Thymus (tissue), 11 donors: ENCODE measurements around the gene CMIP. TPM values are rescaled to one million over a fixed set of nuclear protein-coding genes. Genes with fewer than 3 reads are reported as not detected.

Source experiments
- DNase-seq, 9 donors: peaks; one replicate each; pipeline ENCODE4 v3.0.0-alpha.2; 2013; ENCODE audit warnings: low spot score in 9 of 9, low read depth in 6 of 9, missing footprints in 1 of 9
- H3K27ac ChIP-seq, 2 donors: one replicate each; pipeline ENCODE4 v1.5.1; 2013; ENCODE audit warnings: control low read depth in 1 of 2, low read depth in 1 of 2, low read length in 1 of 2, mild to moderate bottlenecking in 1 of 2, moderate library complexity in 1 of 2
- H3K27me3 ChIP-seq, 2 donors: one replicate each; pipeline ENCODE4 v1.5.1; 2013; ENCODE audit warnings: low read length in 1 of 2; ENCODE audit not compliant: control insufficient read depth in 2 of 2, insufficient read depth in 1 of 2
- H3K36me3 ChIP-seq, 2 donors: one replicate each; pipeline ENCODE4 v1.5.1; 2013; ENCODE audit warnings: low read length in 1 of 2, mild to moderate bottlenecking in 1 of 2, moderate library complexity in 1 of 2; ENCODE audit not compliant: control insufficient read depth in 2 of 2, insufficient read depth in 2 of 2
- H3K4me1 ChIP-seq, 2 donors: one replicate each; pipeline ENCODE4 v1.5.1; 2013; ENCODE audit warnings: low read length in 2 of 2; ENCODE audit not compliant: control insufficient read depth in 2 of 2, insufficient read depth in 2 of 2
- H3K4me3 ChIP-seq, 2 donors: one replicate each; pipeline ENCODE4 v1.5.1; 2013; ENCODE audit warnings: low read length in 2 of 2, control low read depth in 1 of 2, mild to moderate bottlenecking in 1 of 2
- H3K9me3 ChIP-seq, 2 donors: one replicate each; pipeline ENCODE4 v1.5.1; 2013; ENCODE audit warnings: low read length in 1 of 2, mild to moderate bottlenecking in 1 of 2; ENCODE audit not compliant: control insufficient read depth in 2 of 2, insufficient read depth in 1 of 2
- WGBS: extraction: QIAGEN DNeasy Blood & Tissue Kit; methylation state at CpG from one replicate; pipeline ENCODE4 v1.1.7; 2013; 5-methylcytosine and 5-hydroxymethylcytosine counted together
- polyA plus RNA-seq: library from polyadenylated mRNA; stranded (reverse); fragments of 200-250 nt; gene quantifications from one replicate; pipeline ENCODE4 v1.2.3, GENCODE V29; 2013
- total RNA-seq: library from RNA; stranded (reverse); fragments of 120-200 nt; gene quantifications from one replicate; pipeline ENCODE4 v1.2.4, GENCODE V29; 2013
- donor health status: healthy.

Gene CMIP
- total and polyA plus RNA-seq, 2 donors: 5.2 to 19.4 TPM

- DNase-seq: no peak
- Histone ChIP-seq H3K4me3 (no peak overlapping the region), H3K9me3 (peaks cover 0 to 3% of the 10 kb centered on the region in 2 donors), H3K4me1 (peaks cover 0 to 5% of the 10 kb centered on the region in 2 donors), H3K27ac (no peak overlapping the region), H3K27me3 (no peaks in the 10 kb centered on the region), H3K36me3 (peaks cover 4 to 5% of the 10 kb centered on the region in 2 donors)
- WGBS: 97% methylated on average over 19 of the region's 19 CpGs
These were observed 88.0 kb downstream of the CMIP start for GRCh38 chr16:81532491-81533174.

- DNase-seq: no peak
- no peaks in the 10 kb centered on the region for H3K27me3 ChIP-seq
- peaks cover 4 to 5% of the 10 kb centered on the region in 2 donors for H3K36me3 ChIP-seq
- 98% methylated on average over 3 of the region's 3 CpGs for WGBS
- H3K9me3 ChIP-seq: peaks cover 0 to 3% of the 10 kb centered on the region in 2 donors
- no peak overlapping the region for H3K27ac ChIP-seq
- H3K4me1 ChIP-seq: peaks cover 0 to 9% of the 10 kb centered on the region in 2 donors
- no peak overlapping the region for H3K4me3 ChIP-seq
These were observed 88.5 kb downstream of the CMIP start for GRCh38 chr16:81533175-81533507.

- H3K4me1 ChIP-seq: peaks cover 0 to 17% of the 10 kb centered on the region in 2 donors
- peaks cover 3 to 11% of the 10 kb centered on the region in 2 donors for H3K36me3 ChIP-seq
- no peaks in the 10 kb centered on the region for H3K9me3 ChIP-seq
- H3K27me3 ChIP-seq: no peaks in the 10 kb centered on the region
- no peak overlapping the region for H3K4me3 ChIP-seq
- no peak overlapping the region for H3K27ac ChIP-seq
- DNase-seq: no peak
- 95% methylated on average over 10 of the region's 10 CpGs for WGBS
These were observed 91.2 kb downstream of the CMIP start for GRCh38 chr16:81535679-81536360.

DNA sequence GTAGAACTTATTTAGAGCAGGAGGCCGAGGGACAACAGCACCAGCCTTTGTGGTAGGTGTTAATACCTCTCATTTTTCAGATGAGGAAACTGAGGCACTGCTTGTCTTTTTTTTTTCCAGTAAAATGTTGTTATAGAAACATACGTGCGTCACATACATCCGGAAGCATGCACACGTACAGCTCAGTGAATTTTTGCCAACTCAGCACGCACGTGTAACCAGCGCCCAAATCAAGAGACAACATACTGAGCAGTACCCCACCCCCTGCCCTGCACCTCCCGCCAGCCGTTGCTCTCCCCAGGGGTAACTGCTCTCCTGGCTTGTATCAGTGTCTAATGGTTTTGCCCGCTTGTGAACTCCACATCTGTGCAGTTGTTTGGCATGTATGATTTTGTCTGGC lies 92.0 kb downstream of the CMIP start:
- WGBS: 97% methylated on average over 11 of the region's 11 CpGs
- Histone ChIP-seq H3K27ac (no peak overlapping the region), H3K36me3 (peaks cover 3 to 11% of the 10 kb centered on the region in 2 donors), H3K9me3 (no peaks in the 10 kb centered on the region), H3K4me3 (no peak overlapping the region), H3K4me1 (peaks cover 0 to 17% of the 10 kb centered on the region in 2 donors), H3K27me3 (no peaks in the 10 kb centered on the region)
- DNase-seq: no peak

DNA sequence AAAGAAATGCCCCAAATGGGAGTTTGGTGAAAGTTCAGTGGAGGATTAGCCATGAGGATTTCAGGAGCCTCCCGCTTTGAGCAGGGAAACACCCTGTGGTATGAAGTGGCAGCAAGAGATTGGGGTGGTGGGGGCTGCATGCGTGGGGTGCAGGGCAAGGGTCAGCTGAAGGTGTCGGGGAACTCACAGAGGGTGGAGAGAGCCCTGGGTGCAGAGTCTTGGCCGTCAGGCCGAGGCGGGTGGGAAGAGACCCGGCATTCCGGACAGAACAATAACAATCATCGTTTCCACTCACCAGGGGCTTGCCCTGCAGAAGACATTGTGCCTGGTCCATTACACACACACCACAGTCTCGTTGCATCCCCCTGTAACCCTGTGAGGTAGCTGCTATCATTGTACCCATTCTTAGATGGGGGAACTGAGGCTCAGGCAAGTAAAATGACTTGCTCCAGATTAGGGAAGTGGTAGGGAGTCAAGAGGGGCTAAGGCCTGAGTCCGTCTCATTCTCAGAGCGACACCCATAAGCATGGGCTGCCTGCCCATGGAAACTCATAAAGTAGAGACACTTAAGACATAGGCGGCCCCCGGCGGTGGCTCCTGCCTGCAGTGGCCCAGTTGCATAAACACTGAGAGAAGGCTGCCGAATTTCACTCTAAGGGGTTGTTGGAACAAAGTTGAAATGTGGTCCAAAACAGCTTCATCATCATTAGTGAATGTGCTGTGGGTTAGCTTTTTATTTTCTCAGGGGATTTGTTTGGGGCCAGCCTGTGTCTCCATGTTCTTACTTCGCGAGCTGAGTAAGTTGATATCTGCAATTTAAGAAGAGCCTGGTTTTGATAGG lies 93.3 kb downstream of the CMIP start:
- DNase-seq: no peak
- Histone ChIP-seq H3K9me3 (no peaks in the 10 kb centered on the region), H3K36me3 (peaks cover 3 to 9% of the 10 kb centered on the region in 2 donors), H3K4me3 (no peak overlapping the region), H3K27ac (no peak overlapping the region), H3K4me1 (peaks cover 0 to 15% of the 10 kb centered on the region in 2 donors), H3K27me3 (no peaks in the 10 kb centered on the region)
- 97% methylated on average over 18 of the region's 18 CpGs for WGBS

DNA sequence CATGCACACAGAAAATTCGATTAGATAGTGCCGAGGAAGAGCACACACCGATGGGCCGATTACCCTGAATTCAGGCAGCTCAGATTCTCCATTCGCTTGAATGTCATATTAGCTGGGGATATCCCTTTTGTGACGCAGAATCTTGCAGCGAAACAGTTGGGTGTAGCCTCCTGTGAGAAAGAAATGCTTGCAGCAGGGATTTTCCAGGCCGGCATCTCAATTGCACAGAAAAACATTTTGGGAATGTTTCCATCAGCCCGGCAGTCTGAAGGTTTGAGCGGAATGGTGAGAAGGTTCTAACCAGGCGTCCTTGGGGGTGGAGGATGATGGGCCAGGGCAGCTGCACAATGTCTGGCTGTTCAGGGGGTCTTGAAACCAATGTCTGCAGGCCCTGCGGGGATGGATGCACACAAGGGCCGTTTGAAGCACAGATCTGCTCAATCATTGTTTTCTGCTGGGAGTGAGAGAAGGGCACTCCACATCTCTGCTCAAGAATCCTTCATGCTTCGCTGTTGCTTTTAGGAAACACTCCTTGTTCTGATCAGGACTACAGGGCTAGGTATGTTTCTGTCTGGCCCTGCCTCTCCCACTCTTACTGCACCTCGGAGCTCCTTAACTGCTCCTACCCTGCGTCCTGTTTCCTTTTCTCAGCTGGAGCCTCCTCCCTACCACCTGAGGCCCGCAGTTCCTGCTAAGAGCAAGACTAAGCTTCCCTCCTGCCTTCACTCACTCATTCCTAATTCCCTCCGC lies 94.6 kb downstream of the CMIP start:
- H3K9me3 ChIP-seq: no peaks in the 10 kb centered on the region
- no peaks in the 10 kb centered on the region for H3K27me3 ChIP-seq
- no peak for DNase-seq
- H3K36me3 ChIP-seq: peaks cover 3 to 9% of the 10 kb centered on the region in 2 donors
- WGBS: 88% methylated on average over 18 of the region's 18 CpGs
- H3K27ac ChIP-seq: peak overlapping the region; percentile 61 to 76
- H3K4me3 ChIP-seq: no peak overlapping the region
- H3K4me1 ChIP-seq: peaks cover 2 to 20% of the 10 kb centered on the region in 2 donors

- DNase-seq: no peak
- Histone ChIP-seq H3K27me3 (no peaks in the 10 kb centered on the region), H3K4me1 (peaks cover 4 to 27% of the 10 kb centered on the region in 2 donors), H3K4me3 (no peak overlapping the region), H3K27ac (peak overlapping the region; percentile 61 to 76), H3K36me3 (peaks cover 3 to 9% of the 10 kb centered on the region in 2 donors), H3K9me3 (no peaks in the 10 kb centered on the region)
- WGBS: 98% methylated on average over 19 of the region's 19 CpGs
These were observed 95.3 kb downstream of the CMIP start for GRCh38 chr16:81539759-81540472.

- Histone ChIP-seq H3K36me3 (peaks cover 0 to 6% of the 10 kb centered on the region in 2 donors), H3K27me3 (no peaks in the 10 kb centered on the region), H3K4me3 (no peak overlapping the region), H3K9me3 (peaks cover 0 to 4% of the 10 kb centered on the region in 2 donors), H3K27ac (no peak overlapping the region), H3K4me1 (peaks cover 12 to 38% of the 10 kb centered on the region in 2 donors)
- WGBS: 94% methylated on average over 8 of the region's 8 CpGs
- no peak for DNase-seq
These were observed 96.7 kb downstream of the CMIP start for GRCh38 chr16:81541314-81541713.
